Common myeloid progenitor, CD34-positive (primary cell): ENCODE results near the gene HSD17B11.
A peak's percentile ranks its signal among the peaks of the same experiment; 100 is the strongest.
"Not testable (repeated sequence)": the region's sequence is repeated elsewhere in the genome, so short reads cannot be mapped to it uniquely, and the experiment has no call there.

Experiments
- CTCF ChIA-PET: fragments of 350-600 bp; sonication (Branson Sonifier 250); formaldehyde crosslinking; loops from one replicate; lab custom pipeline; 2021; ENCODE audit warnings: antibody characterized with exemption; lab: Charles Lee
- POLR2A ChIA-PET: fragments of 350-600 bp; sonication (Branson Sonifier 250); formaldehyde crosslinking; loops from one replicate; lab custom pipeline; 2021; ENCODE audit warnings: antibody characterized with exemption; lab: Charles Lee
- DNase-seq, 3 donors: peaks; one replicate each; pipeline versions ENCODE4 v3.0.0 to v3.0.0-alpha.2; 2013
- H3K27ac ChIP-seq, 2 experiments: 1 replicate in 1 of 2; 2 replicates in 1 of 2; pipeline ENCODE4 v1.7.0; 2013; ENCODE audit warnings: inconsistent platforms in 2 of 2, low read length in 2 of 2, mild to moderate bottlenecking in 2 of 2, low read depth in 1 of 2, moderate library complexity in 1 of 2; ENCODE audit not compliant: severe bottlenecking in 2 of 2, insufficient read depth in 1 of 2, poor library complexity in 1 of 2
- H3K27me3 ChIP-seq, 5 experiments: replicated peaks in 2 of 5; 1 replicate in 3 of 5; 2 replicates in 2 of 5; pipeline versions ENCODE4 v1.6.1 to v1.7.0; 2013; ENCODE audit warnings: low read length in 4 of 5, mild to moderate bottlenecking in 2 of 5, moderate library complexity in 2 of 5, inconsistent platforms in 1 of 5; ENCODE audit not compliant: insufficient read depth in 5 of 5, control insufficient read depth in 4 of 5
- H3K36me3 ChIP-seq, 4 experiments: 1 replicate in 2 of 4; 2 replicates in 2 of 4; pipeline versions ENCODE4 v1.6.1 to v1.7.0; 2013; ENCODE audit warnings: low read length in 3 of 4, control low read depth in 1 of 4, mild to moderate bottlenecking in 1 of 4; ENCODE audit not compliant: control insufficient read depth in 4 of 4, insufficient read depth in 4 of 4
- H3K4me1 ChIP-seq, 4 experiments: 1 replicate in 3 of 4; 2 replicates in 1 of 4; pipeline versions ENCODE4 v1.6.1 to v1.7.1; 2013; ENCODE audit warnings: low read length in 3 of 4, mild to moderate bottlenecking in 3 of 4, control low read depth in 1 of 4, inconsistent platforms in 1 of 4, moderate library complexity in 1 of 4; ENCODE audit not compliant: control insufficient read depth in 4 of 4, insufficient read depth in 4 of 4; ENCODE audit errors: control extremely low read depth in 1 of 4
- H3K4me3 ChIP-seq, 7 experiments: 1 replicate in 4 of 7; 2 replicates in 3 of 7; pipeline versions ENCODE4 v1.5.1 to v1.7.0; 2013; ENCODE audit warnings: mild to moderate bottlenecking in 7 of 7, low read length in 6 of 7, moderate library complexity in 6 of 7, inconsistent platforms in 2 of 7, low read depth in 2 of 7, control low read depth in 1 of 7; ENCODE audit not compliant: insufficient read depth in 4 of 7, control insufficient read depth in 1 of 7; ENCODE audit errors: extremely low read depth in 1 of 7
- H3K9me3 ChIP-seq, 5 experiments: 1 replicate in 4 of 5; 2 replicates in 1 of 5; pipeline versions ENCODE4 v1.6.1 to v1.7.1; 2013; ENCODE audit warnings: low read length in 4 of 5, mild to moderate bottlenecking in 2 of 5, inconsistent platforms in 1 of 5, low read depth in 1 of 5, moderate library complexity in 1 of 5; ENCODE audit not compliant: control insufficient read depth in 4 of 5, insufficient read depth in 2 of 5; ENCODE audit errors: control extremely low read depth in 1 of 5
- WGBS: methylation state at CpG from one replicate; pipeline ENCODE4 v1.1.5; 2013; ENCODE audit not compliant: insufficient coverage; 5-methylcytosine and 5-hydroxymethylcytosine counted together

Gene HSD17B11

DNA sequence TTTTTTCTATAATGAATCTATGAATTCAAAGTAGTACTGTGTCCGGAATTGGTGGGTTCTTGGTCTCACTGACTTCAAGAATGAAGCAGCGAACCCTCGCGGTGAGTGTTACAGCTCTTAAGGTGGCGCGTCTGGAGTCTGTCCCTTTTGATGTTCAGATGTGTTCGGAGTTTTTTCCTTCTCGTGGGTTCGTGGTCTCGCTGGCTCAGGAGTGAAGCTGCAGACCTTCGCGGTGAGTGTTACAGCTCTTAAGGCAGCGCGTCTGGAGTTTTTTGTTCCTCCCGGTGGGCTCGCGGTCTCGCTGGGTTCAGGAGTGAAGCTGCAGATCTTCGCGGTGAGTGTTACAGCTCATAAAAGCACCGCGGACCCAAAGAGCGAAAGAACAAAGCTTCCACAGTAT lies 4.1 kb upstream of the HSD17B11 start:
- CTCF ChIA-PET: interaction anchor here (0.7 kb wide), 2 partner anchors 13 to 21 kb away, joined by 3 read pairs; no protein-coding TSS in a partner anchor
- DNase-seq, H3K4me3 ChIP-seq, POLR2A ChIA-PET, H3K27ac ChIP-seq, H3K27me3 ChIP-seq, H3K9me3 ChIP-seq, H3K36me3 ChIP-seq: not testable (repeated sequence)
- H3K4me1 ChIP-seq: peaks cover 0 to 11% (median 5%) of the 10 kb centered on the region in 4 experiments
- 94% methylated on average over 22 of the region's 23 CpGs for WGBS

DNA sequence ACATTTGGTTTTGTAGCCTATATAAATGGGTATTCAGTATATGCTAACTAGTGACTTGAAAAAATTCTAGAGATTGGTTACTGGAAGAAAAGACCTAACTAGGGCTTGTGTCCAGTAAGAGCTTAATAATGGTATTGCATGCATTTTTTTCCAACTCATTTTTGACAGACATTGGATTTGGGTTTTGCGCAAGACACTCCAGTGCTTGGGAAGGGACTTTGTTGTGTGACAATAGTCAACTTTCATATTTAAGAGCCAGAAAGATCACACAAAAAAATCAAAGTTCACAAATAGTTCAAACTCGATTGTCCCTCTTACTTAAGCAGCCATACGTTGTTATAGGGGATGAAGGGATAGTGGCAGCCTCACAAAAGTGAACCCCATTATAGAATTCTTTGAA lies 1.2 kb upstream of the HSD17B11 start:
- ChIA-PET CTCF (no interaction called here), POLR2A (no interaction called here)
- Histone ChIP-seq H3K27me3 (no peaks in the 10 kb centered on the region), H3K4me1 (peaks cover 0 to 21% (median 12%) of the 10 kb centered on the region in 4 experiments), H3K36me3 (peaks cover 2 to 7% (median 3%) of the 10 kb centered on the region in 4 experiments), H3K27ac (peak overlapping the region in 1 of 2 experiments; percentile 95), H3K9me3 (peaks cover 0 to 5% (median 2%) of the 10 kb centered on the region in 5 experiments), H3K4me3 (no peak overlapping the region)
- 100% methylated on average over 1 of the region's 3 CpGs for WGBS
- DNase-seq: no peak

DNA sequence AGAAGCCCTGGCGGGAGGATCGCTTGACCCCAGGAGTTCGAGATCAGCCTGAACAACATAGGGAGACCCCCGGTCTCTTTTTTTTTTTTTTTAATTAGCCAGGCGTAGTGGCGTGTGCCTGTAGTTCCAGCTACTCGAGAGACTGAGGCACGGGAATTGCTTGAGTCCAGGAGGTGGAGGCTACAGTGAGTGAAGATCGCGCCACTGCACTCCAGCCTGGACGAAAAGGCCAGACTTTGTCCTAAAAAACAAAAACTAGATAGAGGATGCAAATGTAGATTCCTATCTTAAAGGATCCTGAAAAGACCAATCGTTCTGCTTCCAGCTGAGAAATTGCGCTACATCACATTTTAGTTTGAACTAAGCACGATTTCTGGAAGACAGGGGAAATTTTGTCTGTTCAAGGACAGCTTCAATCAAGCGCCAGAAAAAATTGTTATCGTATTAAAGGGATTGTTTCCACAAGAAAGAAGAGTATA lies 627 bp upstream of the HSD17B11 start:
- no peak for DNase-seq
- CTCF ChIA-PET: interaction anchor here (1.4 to 5.3 kb wide), 2 partner anchors 15 kb away, joined by 4 to 23 read pairs; no protein-coding TSS in a partner anchor
- peaks cover 0 to 21% (median 12%) of the 10 kb centered on the region in 4 experiments for H3K4me1 ChIP-seq

DNA sequence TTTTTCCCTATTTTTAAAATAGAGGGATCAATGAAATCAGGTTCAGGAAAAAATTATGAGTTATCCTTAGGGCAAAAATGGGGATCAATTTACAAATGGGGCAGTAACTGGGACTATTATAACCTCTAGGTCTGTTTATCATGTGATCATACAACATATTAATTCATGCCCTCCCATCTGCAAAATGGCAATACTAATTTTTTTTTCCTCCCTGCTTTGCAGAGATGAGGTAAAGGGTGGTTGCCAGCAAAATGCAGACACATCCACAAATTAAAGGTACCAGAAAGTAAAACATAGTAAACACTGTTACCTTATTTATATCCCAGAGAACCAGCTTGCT lies 467 bp downstream of the HSD17B11 start:
- Histone ChIP-seq H3K4me1 (peaks cover 0 to 21% (median 12%) of the 10 kb centered on the region in 4 experiments), H3K9me3 (peaks cover 0 to 9% (median 2%) of the 10 kb centered on the region in 5 experiments), H3K27me3 (no peaks in the 10 kb centered on the region), H3K4me3 (peak overlapping the region; percentile 30 to 100 (median 95)), H3K36me3 (peaks cover 2 to 13% (median 5%) of the 10 kb centered on the region in 4 experiments), H3K27ac (peak overlapping the region; percentile 86 to 95)
- peak in 1 of 3 donors; percentile 43 for DNase-seq
- ChIA-PET POLR2A (interaction anchor here (0.6 to 1.6 kb wide), 4 partner anchors 8 to 1304 kb away, joined by 3 to 8 read pairs (median 4); partner anchors contain the start of gene NUDT9), CTCF (interaction anchor here (0.8 to 5.3 kb wide), 6 partner anchors 10 to 75 kb away, joined by 3 to 23 read pairs (median 11); partner anchors contain the start of gene NUDT9)

More for the DNA sequence above, 627 bp upstream of the HSD17B11 start:
- H3K4me3 ChIP-seq: peak overlapping the region; percentile 52 to 100 (median 95)
- peaks cover 2 to 12% (median 5%) of the 10 kb centered on the region in 4 experiments for H3K36me3 ChIP-seq
- 23% methylated on average over 10 of the region's 16 CpGs for WGBS
- POLR2A ChIA-PET: interaction anchor here (0.6 to 1.6 kb wide), 4 partner anchors 10 to 247 kb away, joined by 3 to 8 read pairs (median 4); partner anchors contain the start of gene NUDT9
- peak overlapping the region; percentile 86 to 95 for H3K27ac ChIP-seq
- peaks cover 0 to 9% (median 2%) of the 10 kb centered on the region in 5 experiments for H3K9me3 ChIP-seq
- no peaks in the 10 kb centered on the region for H3K27me3 ChIP-seq

DNA sequence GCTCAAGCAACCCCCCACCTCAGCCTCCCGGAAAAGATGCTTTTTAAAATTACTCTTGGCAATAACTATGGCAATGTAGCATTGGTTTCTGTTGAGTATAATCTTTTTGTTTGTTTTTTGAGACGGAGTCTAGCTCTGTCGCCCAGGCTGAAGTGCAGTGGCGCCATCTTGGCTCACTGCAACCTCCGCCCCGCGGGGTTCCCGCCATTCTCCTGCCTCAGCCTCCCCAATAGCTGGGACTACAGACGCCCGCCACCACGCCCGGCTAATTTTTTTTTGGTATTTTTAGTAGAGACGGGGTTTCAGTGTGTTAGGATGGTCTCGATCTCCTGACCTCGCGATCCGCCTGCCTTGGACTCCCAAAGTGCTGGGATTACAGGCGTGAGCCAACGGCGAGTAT lies 933 bp downstream of the HSD17B11 start:
- DNase-seq: peak in 2 of 3 donors; percentile 19 to 25
- H3K27ac ChIP-seq: peak overlapping the region; percentile 86 to 95
- CTCF ChIA-PET: interaction anchor here (0.8 to 5.3 kb wide), 5 partner anchors 9 to 75 kb away, joined by 3 to 23 read pairs (median 13); partner anchors contain the start of gene NUDT9
- H3K36me3 ChIP-seq: peaks cover 2 to 13% (median 9%) of the 10 kb centered on the region in 4 experiments
- POLR2A ChIA-PET: interaction anchor here (0.6 to 1.6 kb wide), 3 partner anchors 8 to 1304 kb away, joined by 3 to 8 read pairs (median 6); partner anchors contain the start of gene NUDT9
- H3K9me3 ChIP-seq, H3K27me3 ChIP-seq: not testable (repeated sequence)
- WGBS: 84% methylated on average over 12 of the region's 20 CpGs
- peaks cover 0 to 21% (median 12%) of the 10 kb centered on the region in 4 experiments for H3K4me1 ChIP-seq
- peak overlapping the region; percentile 30 to 100 (median 95) for H3K4me3 ChIP-seq

GRCh38 chr4:87388901-87389300 lies 2.1 kb downstream of the HSD17B11 start:
- H3K36me3 ChIP-seq: peaks cover 2 to 14% (median 12%) of the 10 kb centered on the region in 4 experiments
- DNase-seq: no peak
- 100% methylated on average over 1 of the region's 3 CpGs for WGBS
- H3K4me3 ChIP-seq: peak overlapping the region in 4 of 7 experiments; percentile 86 to 100 (median 96)
- ChIA-PET CTCF (interaction anchor here (0.7 to 5.3 kb wide), 8 partner anchors 10 to 77 kb away, joined by 3 to 23 read pairs (median 4); partner anchors contain the start of gene NUDT9), POLR2A (no interaction called here)
- peak overlapping the region in 1 of 2 experiments; percentile 26 for H3K27ac ChIP-seq
- H3K9me3 ChIP-seq: peaks cover 0 to 9% (median 2%) of the 10 kb centered on the region in 5 experiments
- H3K27me3 ChIP-seq: no peaks in the 10 kb centered on the region
- H3K4me1 ChIP-seq: peaks cover 0 to 21% (median 12%) of the 10 kb centered on the region in 4 experiments

- Histone ChIP-seq H3K4me1 (peaks cover 0 to 21% (median 12%) of the 10 kb centered on the region in 4 experiments), H3K4me3 (no peak overlapping the region), H3K36me3 (peaks cover 2 to 23% (median 16%) of the 10 kb centered on the region in 4 experiments), H3K27me3 (no peaks in the 10 kb centered on the region), H3K9me3 (peaks cover 0 to 9% (median 2%) of the 10 kb centered on the region in 5 experiments), H3K27ac (no peak overlapping the region)
- DNase-seq: no peak
- POLR2A ChIA-PET: no interaction called here
- WGBS: 100% methylated on average over 1 of the region's 3 CpGs
- CTCF ChIA-PET: interaction anchor here (0.7 to 5.3 kb wide), 2 partner anchors 11 to 1320 kb away, joined by 5 to 23 read pairs; no protein-coding TSS in a partner anchor
Observed at GRCh38 chr4:87387237-87387636, 3.8 kb downstream of the HSD17B11 start.
